Activated naive CD8-positive, alpha-beta T cell treated with anti-CD3 and anti-CD28 coated beads, Interleukin-2, amount 50 U/mL, for 24 hours (primary cell): ENCODE measurements around the gene PSME1.

Experiments
- ATAC-seq: fragments of 150-1000 bp; cut with Tn5 transposase; one replicate; pipeline ENCODE4 v1.10.0; 2021
- DNase-seq: peaks from one replicate; pipeline ENCODE4 v3.0.0; 2021
- H3K27ac Mint-ChIP-seq: one replicate; pipeline ENCODE4 v1.8.0; 2021; ENCODE audit warnings: mild to moderate bottlenecking, mixed read lengths
- H3K27me3 Mint-ChIP-seq: one replicate; pipeline ENCODE4 v1.8.0; 2021; ENCODE audit warnings: mixed read lengths
- H3K36me3 Mint-ChIP-seq: one replicate; pipeline ENCODE4 v1.8.0; 2021; ENCODE audit warnings: low read depth, mixed read lengths
- H3K4me1 Mint-ChIP-seq: one replicate; pipeline ENCODE4 v1.8.0; 2021; ENCODE audit warnings: mixed read lengths
- H3K4me3 Mint-ChIP-seq: one replicate; pipeline ENCODE4 v1.8.0; 2021; ENCODE audit warnings: mild to moderate bottlenecking, moderate library complexity, mixed read lengths
- H3K9me3 Mint-ChIP-seq: one replicate; pipeline ENCODE4 v1.8.0; 2021; ENCODE audit warnings: mixed read lengths

The PSME1 gene

DNA sequence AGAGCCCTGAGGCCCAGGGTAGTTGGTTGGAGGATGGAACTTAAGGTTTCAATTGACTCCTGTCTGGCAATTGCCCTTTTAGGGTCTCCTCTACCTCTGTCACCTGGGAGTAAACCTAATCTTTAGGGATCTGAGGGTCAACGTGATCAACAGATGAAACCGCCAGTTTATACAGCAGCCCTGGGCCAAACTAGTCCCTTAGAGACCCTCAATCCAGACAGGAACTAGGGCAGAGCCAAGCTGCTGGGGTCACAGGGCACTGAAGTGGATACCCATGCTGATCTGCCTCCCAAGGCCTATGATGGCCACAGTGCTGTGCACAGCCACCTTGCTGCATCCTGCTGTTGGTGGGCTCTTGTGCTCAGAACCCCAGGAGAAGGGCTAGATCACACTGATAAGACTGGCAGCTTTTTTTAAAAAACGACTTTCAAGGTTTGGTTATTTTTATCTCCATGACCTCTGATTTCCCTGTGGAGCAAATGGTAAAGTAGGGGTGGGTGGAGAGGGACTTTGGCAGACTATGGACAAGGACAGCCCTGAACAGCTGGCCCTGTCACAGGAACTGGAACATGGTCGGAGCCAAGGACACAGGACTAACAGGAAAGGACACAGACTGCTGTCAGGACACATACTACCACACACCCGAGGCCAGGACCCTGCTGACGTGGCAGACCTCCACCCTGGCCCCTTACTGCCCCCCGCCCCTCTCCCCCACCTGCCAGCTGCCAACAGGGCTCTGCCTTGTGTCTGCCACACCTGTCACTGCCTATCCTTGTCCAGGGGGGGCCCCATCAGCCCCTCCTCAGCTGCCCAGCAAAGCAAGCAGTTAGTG lies 5.1 kb upstream of the PSME1 start:
- no peaks in the 10 kb centered on the region for H3K27me3 Mint-ChIP-seq
- H3K9me3 Mint-ChIP-seq, result no peaks in the 10 kb centered on the region
- H3K27ac Mint-ChIP-seq, result no peak overlapping the region
- H3K4me1 Mint-ChIP-seq, result peaks cover 27% of the 10 kb centered on the region
- no peak for ATAC-seq
- no peak overlapping the region for H3K4me3 Mint-ChIP-seq
- no peaks in the 10 kb centered on the region for H3K36me3 Mint-ChIP-seq
- no peak for DNase-seq

DNA sequence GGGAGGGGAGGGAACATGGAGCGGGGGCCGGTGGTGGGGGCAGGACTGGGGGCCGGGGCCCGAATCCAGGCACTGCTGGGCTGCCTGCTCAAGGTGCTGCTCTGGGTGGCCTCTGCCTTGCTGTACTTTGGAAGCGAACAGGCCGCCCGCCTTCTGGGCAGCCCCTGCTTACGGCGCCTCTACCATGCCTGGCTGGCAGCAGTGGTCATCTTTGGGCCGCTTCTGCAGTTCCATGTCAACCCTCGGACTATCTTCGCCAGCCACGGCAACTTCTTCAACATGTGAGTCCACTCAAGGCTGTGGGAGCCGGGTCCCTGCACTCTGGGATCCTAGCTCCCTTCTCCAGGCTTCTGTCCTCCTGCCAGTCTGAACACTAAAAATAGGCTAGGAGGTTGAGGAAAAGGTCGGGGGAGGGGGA lies 4.4 kb upstream of the PSME1 start:
- no peaks in the 10 kb centered on the region for H3K27me3 Mint-ChIP-seq
- H3K36me3 Mint-ChIP-seq, result peaks cover under 1% of the 10 kb centered on the region
- no peaks in the 10 kb centered on the region for H3K9me3 Mint-ChIP-seq
- no peak overlapping the region for H3K4me3 Mint-ChIP-seq
- peaks cover 29% of the 10 kb centered on the region for H3K4me1 Mint-ChIP-seq
- ATAC-seq, result no peak
- peak overlapping the region; percentile 80 for H3K27ac Mint-ChIP-seq
- DNase-seq, result no peak

DNA sequence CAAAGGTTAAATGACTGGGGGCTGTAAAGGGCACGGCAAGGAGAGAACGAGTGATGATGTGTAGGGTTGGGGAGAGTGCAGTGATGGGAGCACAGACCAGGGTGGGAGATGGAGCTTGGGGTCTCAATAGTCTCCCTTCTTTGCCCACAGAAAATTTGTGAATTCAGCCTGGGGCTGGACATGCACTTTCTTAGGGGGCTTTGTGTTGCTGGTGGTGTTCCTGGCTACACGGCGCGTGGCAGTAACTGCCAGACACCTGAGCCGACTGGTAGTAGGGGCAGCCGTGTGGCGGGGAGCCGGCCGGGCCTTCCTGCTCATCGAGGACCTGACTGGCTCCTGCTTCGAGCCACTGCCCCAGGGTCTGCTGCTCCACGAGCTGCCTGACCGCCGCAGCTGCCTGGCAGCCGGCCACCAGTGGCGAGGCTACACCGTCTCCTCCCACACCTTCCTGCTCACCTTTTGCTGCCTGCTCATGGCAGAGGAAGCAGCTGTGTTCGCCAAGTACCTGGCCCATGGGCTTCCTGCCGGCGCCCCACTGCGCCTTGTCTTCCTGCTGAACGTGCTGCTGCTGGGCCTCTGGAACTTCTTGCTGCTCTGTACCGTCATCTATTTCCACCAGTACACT lies 3.8 kb upstream of the PSME1 start:
- H3K4me3 Mint-ChIP-seq, result peak overlapping the region; percentile 21
- H3K27ac Mint-ChIP-seq, result peak overlapping the region; percentile 80
- peak; percentile 32 for DNase-seq
- H3K4me1 Mint-ChIP-seq, result peaks cover 34% of the 10 kb centered on the region
- ATAC-seq, result no peak
- no peaks in the 10 kb centered on the region for H3K9me3 Mint-ChIP-seq
- no peaks in the 10 kb centered on the region for H3K27me3 Mint-ChIP-seq
- H3K36me3 Mint-ChIP-seq, result peaks cover 6% of the 10 kb centered on the region

DNA sequence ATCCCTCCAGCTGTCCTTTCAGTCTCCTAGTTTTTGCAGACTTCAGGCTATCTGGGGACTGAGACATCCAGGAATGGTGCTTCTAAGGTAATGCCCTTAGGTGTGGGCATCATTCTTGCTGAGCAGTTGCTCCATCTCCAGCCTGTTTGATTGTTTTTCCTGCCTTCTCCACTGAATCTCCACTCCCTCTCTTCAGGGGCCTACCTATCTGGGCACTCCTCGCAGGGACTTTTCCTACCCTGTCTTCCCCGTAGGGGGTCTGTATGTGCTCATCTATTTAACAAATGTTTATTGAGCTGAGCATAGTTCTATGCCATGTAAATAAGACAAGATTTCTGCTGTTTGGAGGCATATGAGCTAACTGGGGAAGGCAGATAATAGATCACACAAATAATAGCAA lies 3.0 kb upstream of the PSME1 start:
- peaks cover 37% of the 10 kb centered on the region for H3K4me1 Mint-ChIP-seq
- no peaks in the 10 kb centered on the region for H3K27me3 Mint-ChIP-seq
- no peaks in the 10 kb centered on the region for H3K9me3 Mint-ChIP-seq
- peak overlapping the region; percentile 80 for H3K27ac Mint-ChIP-seq
- no peak for DNase-seq
- no peak overlapping the region for H3K4me3 Mint-ChIP-seq
- no peak for ATAC-seq
- peaks cover 12% of the 10 kb centered on the region for H3K36me3 Mint-ChIP-seq

DNA sequence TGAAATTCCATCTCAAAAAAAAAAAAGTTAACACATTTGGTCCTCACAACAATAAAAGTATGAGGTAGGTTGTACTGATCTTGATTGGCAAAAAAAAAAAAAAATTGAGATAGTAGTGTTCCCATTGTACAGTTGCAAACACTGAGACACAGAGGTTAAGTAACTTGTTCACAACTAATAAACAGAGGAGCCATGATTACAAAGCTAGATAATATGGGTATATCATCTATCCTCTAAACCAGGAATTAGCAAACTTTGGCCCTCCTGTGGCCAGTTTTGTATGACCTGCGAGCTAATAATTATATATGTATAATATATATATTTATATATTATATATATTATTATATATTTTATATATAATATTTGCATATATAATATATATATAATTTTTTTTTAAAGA lies 2.3 kb upstream of the PSME1 start:
- no peak overlapping the region for H3K4me3 Mint-ChIP-seq
- no peak for ATAC-seq
- no peak overlapping the region for H3K27ac Mint-ChIP-seq
- no peaks in the 10 kb centered on the region for H3K9me3 Mint-ChIP-seq
- peaks cover 19% of the 10 kb centered on the region for H3K36me3 Mint-ChIP-seq
- no peaks in the 10 kb centered on the region for H3K27me3 Mint-ChIP-seq
- H3K4me1 Mint-ChIP-seq, result peaks cover 44% of the 10 kb centered on the region
- no peak for DNase-seq

DNA sequence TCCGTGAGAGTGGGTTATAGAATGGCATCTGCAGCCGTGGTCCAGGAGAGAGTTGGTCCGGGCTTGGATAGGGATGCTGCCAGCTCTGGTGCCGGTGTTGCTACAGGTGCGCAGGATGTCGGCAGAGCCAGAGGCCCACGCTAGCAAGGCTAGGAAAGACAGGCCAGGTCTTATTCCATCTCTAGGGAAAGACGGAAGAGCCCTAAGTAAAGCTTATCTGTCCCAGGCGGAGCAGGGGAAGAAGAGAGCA lies 485 bp upstream of the PSME1 start:
- ATAC-seq, result no peak
- Mint-ChIP-seq H3K27me3 (no peaks in the 10 kb centered on the region), H3K36me3 (peaks cover 34% of the 10 kb centered on the region), H3K27ac (peak overlapping the region; percentile 89), H3K4me1 (peaks cover 58% of the 10 kb centered on the region), H3K4me3 (peak overlapping the region; percentile 98), H3K9me3 (no peaks in the 10 kb centered on the region)
- no peak for DNase-seq

DNA sequence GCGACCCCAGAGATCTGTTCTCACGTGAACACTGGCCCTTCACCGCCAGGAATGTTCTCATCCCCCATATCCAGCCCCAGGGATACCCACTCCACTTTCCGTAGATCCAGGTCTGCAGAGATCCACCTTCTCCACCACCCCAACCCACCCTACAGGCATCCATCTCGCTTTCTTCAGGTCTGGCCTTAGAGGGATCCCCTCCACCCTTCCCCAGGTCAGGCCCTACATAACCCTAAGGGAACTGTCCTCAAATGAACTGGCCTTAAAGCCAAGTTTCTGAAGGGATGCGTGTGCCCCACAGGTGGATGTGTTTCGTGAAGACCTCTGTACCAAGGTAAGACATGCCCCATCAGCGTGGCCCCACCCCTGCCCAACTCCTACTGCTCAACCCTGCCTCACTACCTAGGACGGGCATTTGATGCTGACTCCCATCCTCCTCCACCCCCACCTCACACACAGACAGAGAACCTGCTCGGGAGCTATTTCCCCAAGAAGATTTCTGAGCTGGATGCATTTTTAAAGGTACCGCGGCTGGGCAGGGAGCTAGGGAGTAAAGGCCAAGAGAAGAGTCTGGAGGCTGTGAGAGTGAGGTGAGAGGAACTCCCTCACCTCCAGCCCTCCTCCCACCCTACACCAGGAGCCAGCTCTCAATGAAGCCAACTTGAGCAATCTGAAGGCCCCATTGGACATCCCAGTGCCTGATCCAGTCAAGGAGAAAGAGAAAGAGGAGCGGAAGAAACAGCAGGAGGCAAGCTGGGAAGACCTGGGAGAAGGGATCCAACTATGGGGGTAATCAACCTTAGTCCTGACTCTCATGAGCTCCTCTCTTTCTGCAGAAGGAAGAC lies 912 bp downstream of the PSME1 start:
- H3K4me1 Mint-ChIP-seq, result peaks cover 64% of the 10 kb centered on the region
- peaks cover 2% of the 10 kb centered on the region for H3K27me3 Mint-ChIP-seq
- H3K36me3 Mint-ChIP-seq, result peaks cover 42% of the 10 kb centered on the region
- ATAC-seq, result no peak
- no peak for DNase-seq
- peak overlapping the region; percentile 98 for H3K4me3 Mint-ChIP-seq
- H3K9me3 Mint-ChIP-seq, result no peaks in the 10 kb centered on the region
- H3K27ac Mint-ChIP-seq, result peak overlapping the region; percentile 90

DNA sequence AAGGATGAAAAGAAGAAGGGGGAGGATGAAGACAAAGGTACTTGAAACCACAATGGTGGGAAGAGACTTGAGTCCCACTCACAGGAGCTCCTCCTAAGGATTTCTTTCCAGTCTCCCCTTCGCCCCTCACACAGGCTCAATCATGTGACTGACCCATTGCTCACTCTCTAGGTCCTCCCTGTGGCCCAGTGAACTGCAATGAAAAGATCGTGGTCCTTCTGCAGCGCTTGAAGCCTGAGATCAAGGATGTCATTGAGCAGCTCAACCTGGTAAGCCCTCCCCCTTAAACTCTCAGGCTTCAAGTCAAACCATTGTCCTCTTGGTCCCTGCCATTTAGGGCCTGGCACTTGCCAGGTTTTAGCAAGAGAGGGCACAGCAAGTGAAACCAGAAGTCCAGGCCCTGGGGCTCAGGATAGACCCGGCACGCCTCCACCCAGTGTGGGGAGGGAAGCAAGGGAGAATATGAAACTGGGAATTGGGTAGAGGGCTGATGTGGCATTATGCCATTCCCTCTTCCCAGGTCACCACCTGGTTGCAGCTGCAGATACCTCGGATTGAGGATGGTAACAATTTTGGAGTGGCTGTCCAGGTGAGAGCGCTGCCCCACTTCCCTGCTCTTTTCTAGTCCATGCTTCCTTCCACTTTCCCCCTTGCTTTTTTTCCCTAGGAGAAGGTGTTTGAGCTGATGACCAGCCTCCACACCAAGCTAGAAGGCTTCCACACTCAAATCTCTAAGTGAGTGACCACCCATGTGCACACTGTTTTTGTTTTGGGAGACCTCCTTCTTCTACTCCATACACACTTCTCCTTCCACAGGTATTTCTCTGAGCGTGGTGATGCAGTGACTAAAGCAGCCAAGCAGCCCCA lies 1.8 kb downstream of the PSME1 start:
- ATAC-seq (no peak), DNase-seq (no peak)
- H3K27me3 Mint-ChIP-seq, result peaks cover 2% of the 10 kb centered on the region
- peaks cover 62% of the 10 kb centered on the region for H3K4me1 Mint-ChIP-seq
- no peaks in the 10 kb centered on the region for H3K9me3 Mint-ChIP-seq
- peak overlapping the region; percentile 98 for H3K4me3 Mint-ChIP-seq
- peaks cover 46% of the 10 kb centered on the region for H3K36me3 Mint-ChIP-seq
- peak overlapping the region; percentile 90 for H3K27ac Mint-ChIP-seq

DNA sequence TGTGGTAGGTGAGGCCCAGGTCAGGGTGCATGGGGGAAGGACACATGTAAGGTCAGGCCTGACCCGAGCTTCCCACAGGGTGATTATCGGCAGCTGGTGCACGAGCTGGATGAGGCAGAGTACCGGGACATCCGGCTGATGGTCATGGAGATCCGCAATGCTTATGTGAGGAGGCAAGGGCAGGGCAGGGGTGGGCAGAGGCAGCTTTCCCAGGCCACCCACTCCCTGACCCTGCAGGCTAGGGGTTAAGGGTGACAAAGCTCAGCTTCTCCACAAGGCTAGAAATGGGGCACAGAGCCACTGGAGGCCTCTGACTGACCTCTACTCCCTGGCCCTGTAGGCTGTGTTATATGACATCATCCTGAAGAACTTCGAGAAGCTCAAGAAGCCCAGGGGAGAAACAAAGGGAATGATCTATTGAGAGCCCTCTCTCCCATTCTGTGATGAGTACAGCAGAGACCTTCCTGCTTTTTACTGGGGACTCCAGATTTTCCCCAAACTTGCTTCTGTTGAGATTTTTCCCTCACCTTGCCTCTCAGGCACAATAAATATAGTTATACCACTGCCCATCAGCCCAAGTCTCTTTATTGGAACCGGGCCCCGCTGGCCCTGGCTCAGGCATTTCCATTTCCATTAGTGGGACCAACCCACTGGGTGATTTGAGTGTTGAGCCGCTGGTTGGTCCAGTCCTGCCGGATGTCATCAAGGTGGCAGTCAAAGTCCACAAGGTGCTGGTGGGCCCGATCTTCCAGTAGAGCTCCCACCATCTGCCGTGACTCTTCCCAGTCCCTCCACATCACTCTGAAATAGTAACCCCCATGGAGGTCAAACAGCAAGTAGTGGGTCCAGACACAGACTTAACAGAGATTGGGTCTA lies 2.6 kb downstream of the PSME1 start:
- Mint-ChIP-seq H3K4me1 (peaks cover 66% of the 10 kb centered on the region), H3K9me3 (no peaks in the 10 kb centered on the region), H3K4me3 (peak overlapping the region; percentile 98), H3K36me3 (peaks cover 51% of the 10 kb centered on the region), H3K27ac (peak overlapping the region; percentile 77), H3K27me3 (peaks cover 2% of the 10 kb centered on the region)
- ATAC-seq (no peak), DNase-seq (no peak)

DNA sequence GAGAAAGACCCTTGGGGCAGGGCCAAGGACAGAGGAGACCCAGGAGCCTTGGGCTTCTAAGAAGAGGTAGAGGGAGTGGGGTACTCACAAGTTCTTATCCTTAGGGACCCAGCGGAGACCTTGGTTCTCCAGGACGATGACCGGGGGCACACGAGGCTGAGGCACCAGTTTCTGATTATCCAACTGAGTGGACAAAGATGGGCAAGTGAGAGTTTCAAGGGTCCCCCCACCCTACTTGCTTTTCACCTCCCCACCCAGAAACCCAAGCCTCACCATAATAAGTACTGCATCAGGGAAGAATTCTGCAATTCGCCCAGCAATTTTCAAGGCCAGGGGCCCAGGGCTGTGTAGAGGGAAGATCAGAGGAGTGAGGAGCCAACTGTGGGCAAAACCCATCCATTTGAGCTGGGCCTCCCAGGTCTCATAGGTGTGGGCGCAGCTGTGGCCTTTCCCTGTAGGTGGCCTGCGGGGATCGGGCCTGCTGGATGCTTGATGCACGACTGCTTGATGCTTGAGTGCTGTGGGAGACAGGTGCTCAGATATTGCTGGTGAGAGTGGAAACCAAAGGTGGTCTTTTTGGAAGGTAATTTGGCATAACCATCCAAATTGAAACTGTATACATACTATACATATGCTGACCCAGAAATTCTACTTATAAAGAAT lies 3.4 kb downstream of the PSME1 start:
- peaks cover 73% of the 10 kb centered on the region for H3K4me1 Mint-ChIP-seq
- peaks cover 2% of the 10 kb centered on the region for H3K27me3 Mint-ChIP-seq
- ATAC-seq (no peak), DNase-seq (no peak)
- peak overlapping the region; percentile 98 for H3K4me3 Mint-ChIP-seq
- no peaks in the 10 kb centered on the region for H3K9me3 Mint-ChIP-seq
- peak overlapping the region; percentile 38 for H3K27ac Mint-ChIP-seq
- H3K36me3 Mint-ChIP-seq, result peaks cover 59% of the 10 kb centered on the region

DNA sequence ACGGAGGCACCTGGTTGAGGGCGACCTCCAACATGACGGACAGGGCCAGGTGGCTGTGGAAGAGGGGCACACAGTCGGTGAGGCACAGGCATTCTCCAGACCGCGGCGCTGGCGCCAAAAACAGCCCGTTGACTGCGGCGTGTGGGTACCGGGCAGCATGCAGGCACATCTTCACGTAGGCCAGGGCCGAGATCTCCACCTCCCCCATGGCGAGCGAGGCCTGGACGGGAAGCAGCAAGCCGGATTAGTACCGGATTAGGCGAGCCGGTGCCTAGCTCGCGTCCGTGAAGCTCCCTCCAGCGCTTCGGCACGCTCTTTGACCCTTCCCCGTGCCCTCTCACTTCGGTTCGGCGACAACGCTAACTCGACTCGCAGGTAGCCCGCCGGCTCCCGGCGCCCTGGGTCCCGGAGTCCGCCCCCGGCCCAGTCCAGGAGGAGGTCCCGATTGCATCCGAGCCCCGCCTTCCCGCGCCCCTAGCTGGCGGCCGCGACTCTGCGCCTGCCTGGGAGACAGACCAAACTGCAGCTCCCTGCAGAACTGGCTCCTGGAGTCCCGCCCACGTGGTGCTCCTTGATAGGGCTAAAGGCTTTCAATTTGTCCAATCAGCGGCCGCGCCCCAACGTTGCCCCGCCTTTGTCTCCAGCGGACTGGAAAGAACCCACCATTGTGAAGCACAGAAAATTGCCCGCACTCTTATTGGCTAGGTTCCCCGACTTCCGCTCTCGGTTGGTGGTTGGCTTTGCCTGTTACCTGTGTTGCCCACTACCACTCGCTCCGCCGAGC lies 5.3 kb downstream of the PSME1 start, which contains the start of gene EMC9:
Gene EMC9, minus strand, starts transcription at position 495 of the 784 bp plus-strand sequence. Its CDS starts 287 bp downstream, at position 208.
- H3K27me3 Mint-ChIP-seq, result peaks cover 2% of the 10 kb centered on the region
- H3K27ac Mint-ChIP-seq, result peak within 1 kb of the TSS; percentile 93
- ATAC-seq, result peak; percentile 86
- peaks cover 76% of the 10 kb centered on the region for H3K36me3 Mint-ChIP-seq
- no peaks in the 10 kb centered on the region for H3K9me3 Mint-ChIP-seq
- peaks cover 83% of the 10 kb centered on the region for H3K4me1 Mint-ChIP-seq
- DNase-seq, result peak; percentile 99
- H3K4me3 Mint-ChIP-seq, result peak within 1 kb of the TSS; percentile 98

DNA sequence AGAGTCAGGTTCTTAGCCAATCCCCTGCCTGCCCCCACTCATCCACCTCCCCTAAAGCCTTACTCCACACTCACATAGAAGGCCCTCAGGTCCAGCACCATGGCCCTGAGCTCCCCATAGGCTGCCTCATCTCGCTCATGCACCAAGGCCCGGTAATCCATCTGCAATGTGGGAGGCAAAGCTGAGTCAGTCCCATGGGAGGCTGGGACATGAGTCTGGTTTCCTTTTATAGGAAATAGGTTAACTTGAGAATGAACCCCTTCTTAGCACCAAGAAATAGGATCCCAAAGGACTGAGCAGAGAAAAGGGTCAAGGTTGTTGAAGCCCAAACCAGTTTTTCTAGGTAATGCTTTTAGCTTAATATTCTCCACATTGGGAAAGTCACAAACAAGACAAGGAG lies 7.5 kb downstream of the PSME1 start:
- Mint-ChIP-seq H3K27me3 (peaks cover 2% of the 10 kb centered on the region), H3K36me3 (peaks cover 62% of the 10 kb centered on the region), H3K4me1 (peaks cover 69% of the 10 kb centered on the region), H3K9me3 (no peaks in the 10 kb centered on the region), H3K4me3 (peak overlapping the region; percentile 10), H3K27ac (peak overlapping the region; percentile 99)
- ATAC-seq (no peak), DNase-seq (no peak)
